ENCODE measurements around the gene ACTR3C. TPM values are rescaled to one million over a fixed set of nuclear protein-coding genes. Genes with fewer than 3 reads are reported as not detected.

Gene ACTR3C
- total and polyA plus RNA-seq, 2 donors (not counting 1 experiment from before 2014, with no cell fraction given), result 4.0 to 20.7 TPM

DNA sequence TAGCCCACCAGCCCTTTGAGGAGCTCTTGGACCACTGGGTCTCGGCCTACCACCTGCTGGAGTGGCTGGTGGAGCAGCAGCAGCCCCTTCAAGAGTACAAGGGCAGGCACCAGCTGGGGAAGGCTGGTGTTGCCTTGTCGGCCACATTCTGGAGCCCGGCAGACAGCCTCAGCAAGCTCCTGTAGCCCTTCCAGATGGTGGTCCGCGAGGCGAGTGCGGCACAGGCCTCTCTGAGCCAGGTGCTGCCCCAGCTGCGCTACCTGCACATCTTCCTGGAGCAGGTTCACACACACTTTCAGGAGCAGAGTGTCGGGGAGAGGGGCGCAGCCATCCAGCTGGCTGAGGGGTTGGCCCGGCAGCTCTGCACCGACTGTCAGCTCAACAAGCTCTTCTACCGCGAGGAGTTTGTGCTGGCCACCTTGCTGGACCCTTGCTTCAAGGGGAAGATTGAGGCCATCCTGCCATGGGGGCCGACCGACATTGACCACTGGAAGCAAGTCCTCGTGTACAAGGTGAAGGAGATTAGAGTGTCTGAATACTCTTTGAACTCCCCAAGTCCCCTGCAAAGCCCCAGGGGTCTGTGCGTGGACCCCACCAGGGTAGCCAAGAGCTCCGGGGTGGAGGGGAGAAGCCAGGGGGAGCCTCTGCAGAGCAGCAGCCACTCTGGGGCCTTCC, 7.0 kb upstream of the ACTR3C start:
- H3K27me3 ChIP-seq (replicated peaks in 1 of 4; ENCODE audit: control extremely low read depth in 1 of 4, control insufficient read depth in 3 of 4, insufficient read depth in 4 of 4, low read length in 3 of 4), result no peaks in the 10 kb centered on the region
- WGBS (ENCODE audit: insufficient coverage), result 97% methylated on average over 16 of the region's 19 CpGs
- no peaks in the 10 kb centered on the region for H3K4me1 ChIP-seq (ENCODE audit: control insufficient read depth in 2 of 2, insufficient read depth in 2 of 2, low read length in 2 of 2)
- no peak overlapping the region for H3K27ac Mint-ChIP-seq
- no peaks in the 10 kb centered on the region for H3K9me3 Mint-ChIP-seq (ENCODE audit: insufficient read depth)
- H4K20me1 ChIP-seq (ENCODE audit: control insufficient read depth, insufficient read depth, low read length, poor library complexity, severe bottlenecking), result no peaks in the 10 kb centered on the region
- no peaks in the 10 kb centered on the region for H3K27me3 Mint-ChIP-seq
- DNase-seq (no peak), ATAC-seq (ENCODE audit: low read depth) (no peak)
- H3K4me1 Mint-ChIP-seq, result peaks cover 3% of the 10 kb centered on the region
- H3K9ac ChIP-seq (ENCODE audit: low read length), result no peak overlapping the region
- no peak overlapping the region for H2AFZ ChIP-seq (ENCODE audit: insufficient read depth, low read depth, low read length, poor library complexity, severe bottlenecking)
- no peak overlapping the region for H3K4me3 Mint-ChIP-seq
- H3K27ac ChIP-seq (ENCODE audit: low read length in 2 of 2), result no peak overlapping the region
- H3K79me2 ChIP-seq (ENCODE audit: control insufficient read depth, insufficient read depth, low read length), result no peaks in the 10 kb centered on the region
- intact Hi-C loops (cut with micrococcal nuclease), result no loop called here
- no peaks in the 10 kb centered on the region for H3K9me3 ChIP-seq (ENCODE audit: control extremely low read depth in 1 of 3, control insufficient read depth in 2 of 3, insufficient read depth in 1 of 3, low read length in 2 of 3)
- H3K4me3 ChIP-seq (ENCODE audit: control extremely low read depth in 1 of 5, extremely low read depth in 1 of 5, insufficient read depth in 1 of 5, low read depth in 2 of 5, low read length in 4 of 5), result no peak overlapping the region
- POLR2A ChIA-PET, result no interaction called here
- peaks cover 0 to 34% of the 10 kb centered on the region in 2 experiments for H3K36me3 ChIP-seq (replicated peaks in 1 of 2; ENCODE audit: control extremely low read depth in 1 of 2, control insufficient read depth in 1 of 2, extremely low read depth in 1 of 2, insufficient read depth in 2 of 2, low read length in 1 of 2)
- CTCF ChIA-PET, result interaction anchor here (1.0 kb wide), 1 partner anchor 11 kb away, joined by 3 read pairs; no protein-coding TSS in a partner anchor
- H3K4me2 ChIP-seq (replicated peaks; ENCODE audit: low read depth, low read length, poor library complexity, severe bottlenecking), result no peak overlapping the region
- TF ChIP-seq EZH2 (IDR thresholded peaks at IDR 0.05; ENCODE audit: borderline replicate concordance, insufficient read depth, low read depth, low read length, poor library complexity, severe bottlenecking), result no peak
- TF ChIP-seq, protein P1, sequence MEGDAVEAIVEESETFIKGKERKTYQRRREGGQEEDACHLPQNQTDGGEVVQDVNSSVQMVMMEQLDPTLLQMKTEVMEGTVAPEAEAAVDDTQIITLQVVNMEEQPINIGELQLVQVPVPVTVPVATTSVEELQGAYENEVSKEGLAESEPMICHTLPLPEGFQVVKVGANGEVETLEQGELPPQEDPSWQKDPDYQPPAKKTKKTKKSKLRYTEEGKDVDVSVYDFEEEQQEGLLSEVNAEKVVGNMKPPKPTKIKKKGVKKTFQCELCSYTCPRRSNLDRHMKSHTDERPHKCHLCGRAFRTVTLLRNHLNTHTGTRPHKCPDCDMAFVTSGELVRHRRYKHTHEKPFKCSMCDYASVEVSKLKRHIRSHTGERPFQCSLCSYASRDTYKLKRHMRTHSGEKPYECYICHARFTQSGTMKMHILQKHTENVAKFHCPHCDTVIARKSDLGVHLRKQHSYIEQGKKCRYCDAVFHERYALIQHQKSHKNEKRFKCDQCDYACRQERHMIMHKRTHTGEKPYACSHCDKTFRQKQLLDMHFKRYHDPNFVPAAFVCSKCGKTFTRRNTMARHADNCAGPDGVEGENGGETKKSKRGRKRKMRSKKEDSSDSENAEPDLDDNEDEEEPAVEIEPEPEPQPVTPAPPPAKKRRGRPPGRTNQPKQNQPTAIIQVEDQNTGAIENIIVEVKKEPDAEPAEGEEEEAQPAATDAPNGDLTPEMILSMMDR (IDR thresholded peaks at IDR 0.05), result no peak

- Histone ChIP-seq H3K27me3 (replicated peaks in 1 of 4; ENCODE audit: control extremely low read depth in 1 of 4, control insufficient read depth in 3 of 4, insufficient read depth in 4 of 4, low read length in 3 of 4) (no peaks in the 10 kb centered on the region), H3K4me1 (ENCODE audit: control insufficient read depth in 2 of 2, insufficient read depth in 2 of 2, low read length in 2 of 2) (peaks cover 0 to 2% of the 10 kb centered on the region in 2 donors), H3K4me2 (replicated peaks; ENCODE audit: low read depth, low read length, poor library complexity, severe bottlenecking) (no peak overlapping the region), H3K9ac (ENCODE audit: low read length) (no peak overlapping the region), H3K27ac (ENCODE audit: low read length in 2 of 2) (no peak overlapping the region), H3K79me2 (ENCODE audit: control insufficient read depth, insufficient read depth, low read length) (no peaks in the 10 kb centered on the region), H3K9me3 (ENCODE audit: control extremely low read depth in 1 of 3, control insufficient read depth in 2 of 3, insufficient read depth in 1 of 3, low read length in 2 of 3) (no peaks in the 10 kb centered on the region), H3K36me3 (replicated peaks in 1 of 2; ENCODE audit: control extremely low read depth in 1 of 2, control insufficient read depth in 1 of 2, extremely low read depth in 1 of 2, insufficient read depth in 2 of 2, low read length in 1 of 2) (peaks cover 0 to 34% of the 10 kb centered on the region in 2 experiments), H2AFZ (ENCODE audit: insufficient read depth, low read depth, low read length, poor library complexity, severe bottlenecking) (no peak overlapping the region), H4K20me1 (ENCODE audit: control insufficient read depth, insufficient read depth, low read length, poor library complexity, severe bottlenecking) (no peaks in the 10 kb centered on the region), H3K4me3 (ENCODE audit: control extremely low read depth in 1 of 5, extremely low read depth in 1 of 5, insufficient read depth in 1 of 5, low read depth in 2 of 5, low read length in 4 of 5) (no peak overlapping the region)
- CTCF ChIA-PET, result interaction anchor here (1.0 kb wide), 1 partner anchor 10 kb away, joined by 3 read pairs; no protein-coding TSS in a partner anchor
- Mint-ChIP-seq H3K9me3 (ENCODE audit: insufficient read depth) (no peaks in the 10 kb centered on the region), H3K27me3 (no peaks in the 10 kb centered on the region), H3K27ac (no peak overlapping the region), H3K4me1 (peaks cover 11% of the 10 kb centered on the region), H3K4me3 (no peak overlapping the region)
- TF ChIP-seq EZH2 (IDR thresholded peaks at IDR 0.05; ENCODE audit: borderline replicate concordance, insufficient read depth, low read depth, low read length, poor library complexity, severe bottlenecking), result no peak
- TF ChIP-seq, protein P1 (IDR thresholded peaks at IDR 0.05), result no peak
- ATAC-seq (ENCODE audit: low read depth) (no peak), DNase-seq (no peak)
- WGBS (ENCODE audit: insufficient coverage), result 90% methylated on average over 13 of the region's 22 CpGs
- intact Hi-C loops (cut with micrococcal nuclease), result no loop called here
- POLR2A ChIA-PET, result no interaction called here
Measured at GRCh38 chr7:150329331-150330120, 6.2 kb upstream of the ACTR3C start.
